ENCODE measurements around the gene PIP5K1A.
A peak's percentile ranks its signal among the peaks of the same experiment; 100 is the strongest.

The PIP5K1A gene

GRCh38 chr1:151282883-151283725 is 84.8 kb downstream of the PIP5K1A start:
- DNase-seq: peak; percentile 35
- in situ Hi-C loops (cut with MboI; ENCODE audit: low pct_unique_long_range_greater_than_20kb, low sequenced_read_pairs): no loop called here

DNA sequence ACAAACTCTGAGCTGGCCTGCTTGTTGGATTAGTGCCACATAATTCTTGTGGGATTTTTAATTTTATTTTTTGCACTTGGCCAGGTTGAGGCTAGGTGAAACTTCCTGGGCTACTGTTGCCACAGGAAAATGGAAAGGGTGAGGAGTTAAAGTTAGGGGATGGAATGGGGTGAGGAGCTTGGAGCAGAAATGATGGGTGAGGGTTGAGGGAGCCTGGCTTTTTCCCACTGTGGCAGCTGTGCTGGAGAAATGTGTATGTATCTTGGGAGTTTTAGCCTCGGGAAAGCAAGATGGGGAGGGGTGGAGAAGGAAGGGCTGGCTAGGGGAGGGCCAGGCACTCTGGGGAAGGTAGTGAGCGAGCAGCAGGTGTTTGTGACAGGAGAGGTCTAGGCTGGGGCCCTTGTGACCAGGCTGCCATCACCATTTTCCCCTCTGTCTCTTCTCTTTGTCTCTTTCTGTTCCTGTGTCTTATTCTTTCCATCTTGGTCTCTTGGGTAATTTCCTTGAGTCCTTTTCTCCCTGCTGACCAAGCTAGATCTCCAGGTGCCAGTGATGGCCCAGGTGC is 85.7 kb downstream of the PIP5K1A start:
- DNase-seq: no peak
- in situ Hi-C loops (cut with MboI; ENCODE audit: low pct_unique_long_range_greater_than_20kb, low sequenced_read_pairs): no loop called here

DNA sequence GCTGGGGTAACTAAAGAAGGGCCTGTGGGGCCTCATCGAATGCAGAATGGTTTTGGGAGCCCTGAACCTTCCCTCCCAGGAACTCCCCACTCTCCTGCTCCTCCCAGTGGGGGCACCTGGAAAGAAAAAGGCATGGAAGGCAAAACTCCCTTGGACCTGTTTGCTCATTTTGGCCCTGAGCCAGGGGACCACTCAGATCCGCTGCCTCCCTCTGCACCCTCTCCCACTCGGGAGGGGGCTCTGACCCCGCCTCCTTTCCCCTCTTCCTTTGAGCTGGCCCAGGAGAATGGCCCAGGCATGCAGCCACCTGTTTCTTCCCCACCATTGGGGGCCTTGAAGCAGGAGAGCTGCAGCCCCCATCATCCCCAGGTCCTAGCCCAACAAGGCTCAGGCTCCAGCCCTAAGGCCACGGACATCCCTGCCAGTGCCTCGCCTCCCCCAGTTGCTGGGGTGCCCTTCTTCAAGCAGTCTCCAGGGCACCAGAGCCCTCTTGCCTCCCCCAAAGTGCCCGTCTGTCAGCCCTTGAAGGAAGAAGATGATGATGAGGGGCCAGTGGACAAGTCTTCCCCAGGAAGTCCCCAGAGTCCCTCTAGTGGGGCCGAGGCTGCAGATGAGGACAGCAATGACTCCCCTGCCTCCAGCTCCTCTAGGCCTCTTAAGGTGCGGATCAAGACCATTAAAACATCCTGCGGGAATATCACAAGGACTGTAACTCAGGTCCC is 88.4 kb downstream of the PIP5K1A start:
- in situ Hi-C loops (cut with MboI; ENCODE audit: low pct_unique_long_range_greater_than_20kb, low sequenced_read_pairs): no loop called here
- DNase-seq: no peak

DNA sequence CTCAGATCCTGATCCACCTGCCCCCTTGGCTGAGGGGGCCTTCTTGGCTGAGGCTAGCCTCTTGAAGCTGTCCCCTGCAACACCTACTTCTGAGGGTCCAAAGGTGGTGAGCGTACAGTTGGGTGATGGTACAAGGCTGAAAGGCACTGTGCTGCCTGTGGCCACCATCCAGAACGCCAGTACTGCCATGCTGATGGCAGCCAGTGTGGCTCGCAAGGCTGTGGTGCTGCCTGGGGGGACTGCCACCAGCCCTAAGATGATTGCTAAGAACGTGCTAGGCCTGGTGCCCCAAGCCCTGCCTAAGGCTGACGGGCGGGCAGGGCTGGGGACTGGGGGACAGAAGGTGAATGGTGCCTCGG is 89.0 kb downstream of the PIP5K1A start:
- in situ Hi-C loops (cut with MboI; ENCODE audit: low pct_unique_long_range_greater_than_20kb, low sequenced_read_pairs): no loop called here
- no peak for DNase-seq

DNA sequence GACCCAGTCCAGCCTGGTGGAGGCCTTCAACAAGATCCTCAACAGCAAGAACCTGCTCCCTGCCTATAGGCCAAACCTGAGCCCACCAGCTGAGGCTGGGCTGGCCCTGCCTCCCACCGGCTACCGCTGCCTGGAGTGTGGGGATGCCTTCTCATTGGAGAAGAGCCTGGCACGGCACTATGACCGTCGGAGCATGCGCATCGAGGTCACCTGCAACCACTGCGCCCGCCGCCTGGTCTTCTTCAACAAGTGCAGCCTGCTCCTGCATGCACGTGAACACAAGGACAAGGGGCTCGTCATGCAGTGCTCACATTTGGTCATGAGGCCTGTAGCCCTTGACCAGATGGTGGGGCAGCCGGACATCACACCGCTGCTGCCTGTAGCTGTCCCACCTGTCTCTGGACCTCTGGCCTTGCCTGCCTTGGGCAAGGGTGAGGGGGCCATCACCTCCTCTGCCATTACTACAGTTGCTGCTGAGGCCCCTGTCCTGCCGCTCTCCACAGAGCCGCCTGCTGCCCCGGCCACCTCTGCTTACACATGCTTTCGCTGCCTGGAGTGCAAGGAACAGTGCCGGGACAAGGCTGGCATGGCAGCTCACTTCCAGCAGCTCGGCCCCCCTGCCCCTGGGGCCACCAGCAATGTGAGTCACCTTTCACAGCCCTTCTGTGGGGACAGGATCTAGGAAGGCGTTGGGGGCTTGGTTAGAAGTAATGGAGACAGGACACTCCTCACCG is 89.6 kb downstream of the PIP5K1A start:
- no peak for DNase-seq
- in situ Hi-C loops (cut with MboI; ENCODE audit: low pct_unique_long_range_greater_than_20kb, low sequenced_read_pairs): no loop called here

DNA sequence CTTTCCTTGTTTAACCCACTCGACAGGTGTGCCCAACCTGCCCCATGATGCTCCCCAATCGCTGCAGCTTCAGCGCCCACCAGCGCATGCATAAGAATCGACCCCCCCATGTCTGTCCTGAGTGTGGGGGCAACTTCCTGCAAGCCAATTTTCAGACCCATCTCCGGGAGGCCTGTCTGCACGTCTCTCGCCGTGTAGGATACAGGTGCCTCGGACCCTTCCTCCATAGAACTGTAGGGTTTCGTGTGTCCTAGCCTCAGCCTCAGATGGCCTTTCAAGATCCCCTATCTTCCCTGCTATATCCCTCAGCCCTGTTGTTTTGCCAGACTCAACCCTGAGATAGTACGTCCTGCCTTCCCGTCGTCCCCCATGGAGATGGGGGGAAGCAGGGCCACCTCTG is 90.2 kb downstream of the PIP5K1A start:
- no peak for DNase-seq
- in situ Hi-C loops (cut with MboI; ENCODE audit: low pct_unique_long_range_greater_than_20kb, low sequenced_read_pairs): no loop called here

GRCh38 chr1:151289080-151289935 is 91.0 kb downstream of the PIP5K1A start:
- DNase-seq: no peak
- in situ Hi-C loops (cut with MboI; ENCODE audit: low pct_unique_long_range_greater_than_20kb, low sequenced_read_pairs): no loop called here

DNA sequence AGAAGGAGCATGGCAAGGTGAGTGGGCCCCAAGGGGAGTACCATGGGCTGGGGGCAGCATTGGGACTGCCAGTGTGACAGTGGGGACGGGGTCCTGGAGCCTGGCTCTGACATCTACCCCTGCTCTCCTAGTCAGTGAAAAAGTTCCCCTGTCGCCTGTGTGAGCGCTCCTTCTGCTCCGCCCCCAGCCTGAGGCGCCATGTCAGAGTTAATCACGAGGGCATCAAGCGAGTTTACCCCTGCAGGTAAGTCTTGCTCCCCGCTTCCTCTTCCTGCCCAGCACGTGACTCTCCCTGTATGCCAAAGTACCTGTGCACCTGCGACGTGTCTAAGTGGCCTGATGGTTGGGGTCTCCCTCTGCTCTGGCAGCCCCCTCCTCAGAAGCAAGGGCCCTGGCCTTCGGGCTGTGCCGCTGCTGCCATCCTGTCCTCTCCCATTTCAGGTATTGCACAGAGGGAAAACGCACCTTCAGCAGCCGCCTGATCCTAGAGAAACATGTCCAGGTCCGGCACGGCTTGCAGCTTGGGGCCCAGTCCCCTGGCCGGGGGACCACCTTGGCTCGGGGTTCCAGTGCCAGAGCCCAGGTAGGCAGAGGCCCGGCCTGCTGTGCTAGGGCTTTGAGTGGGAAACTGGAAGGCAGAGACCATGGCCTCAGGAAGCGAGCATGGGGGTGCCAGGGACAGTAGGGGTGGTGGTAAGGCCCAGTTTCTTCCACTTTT is 91.8 kb downstream of the PIP5K1A start:
- no peak for DNase-seq
- in situ Hi-C loops (cut with MboI; ENCODE audit: low pct_unique_long_range_greater_than_20kb, low sequenced_read_pairs): no loop called here

GRCh38 chr1:151290709-151291303 is 92.5 kb downstream of the PIP5K1A start:
- DNase-seq: no peak

DNA sequence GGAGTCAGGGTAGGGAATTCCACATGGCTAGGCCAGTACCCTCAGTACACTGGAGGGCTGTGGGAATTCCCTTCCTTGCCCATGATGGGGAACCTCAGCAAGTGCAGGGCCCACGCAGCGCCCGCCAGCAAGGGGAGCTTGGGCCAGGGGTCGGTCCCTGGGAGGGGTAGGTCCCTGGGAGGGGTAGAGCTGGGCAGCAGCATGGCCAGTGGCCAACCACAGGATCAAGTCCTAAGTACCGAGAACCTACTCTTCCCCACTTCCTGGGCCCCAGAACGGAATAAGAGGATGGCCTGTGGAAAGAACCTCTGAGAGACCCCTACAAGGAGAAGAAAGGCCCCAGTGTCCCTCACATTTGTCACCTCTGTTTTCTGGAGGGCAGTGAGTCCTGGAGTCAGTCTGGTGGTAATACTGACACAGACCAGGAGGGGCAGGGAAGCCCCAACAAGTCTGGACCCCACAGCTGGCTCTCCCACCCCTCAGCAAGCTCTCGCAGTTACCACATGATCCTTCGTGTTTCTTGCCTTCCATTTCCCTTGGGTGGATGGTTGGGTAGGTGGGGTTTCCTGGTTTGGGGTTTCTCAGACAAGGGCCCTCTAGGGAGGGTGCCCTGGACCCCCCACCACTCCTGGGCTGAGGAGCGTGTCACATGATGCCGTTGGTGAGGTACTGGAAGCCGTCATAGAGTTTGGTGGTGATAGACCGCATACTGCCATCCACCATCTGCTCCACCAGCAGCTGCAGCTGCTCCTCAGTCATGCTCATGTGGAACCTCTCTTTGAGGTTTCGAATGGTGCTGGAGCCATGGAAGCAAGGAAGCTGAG is 94.1 kb downstream of the PIP5K1A start:
- in situ Hi-C loops (cut with MboI; ENCODE audit: low pct_unique_long_range_greater_than_20kb, low sequenced_read_pairs): no loop called here
- DNase-seq: no peak

More at GRCh38 chr1:151290709-151291303, 92.5 kb downstream of the PIP5K1A start:
- in situ Hi-C loops (cut with MboI; ENCODE audit: low pct_unique_long_range_greater_than_20kb, low sequenced_read_pairs): no loop called here

DNA sequence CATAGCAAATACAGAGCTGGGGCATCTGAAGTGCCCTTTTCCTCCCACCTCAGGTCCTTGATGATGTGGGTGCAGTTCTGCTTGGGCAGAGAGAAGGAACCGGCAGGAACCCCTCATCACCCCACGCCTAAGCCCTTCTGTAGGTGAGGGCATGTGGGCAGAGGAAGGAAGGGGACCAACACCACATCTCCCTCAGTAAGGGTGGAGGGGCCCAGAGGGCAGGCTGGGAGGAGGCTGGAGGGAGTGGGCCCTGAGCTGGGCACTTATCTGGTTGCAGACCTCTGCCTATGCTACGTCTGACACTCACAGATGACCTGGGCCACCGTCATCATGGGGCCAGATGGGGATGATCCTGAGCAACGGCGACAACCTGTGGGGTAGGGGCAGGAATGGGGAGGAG is 94.7 kb downstream of the PIP5K1A start:
- DNase-seq: no peak
- in situ Hi-C loops (cut with MboI; ENCODE audit: low pct_unique_long_range_greater_than_20kb, low sequenced_read_pairs): no loop called here

DNA sequence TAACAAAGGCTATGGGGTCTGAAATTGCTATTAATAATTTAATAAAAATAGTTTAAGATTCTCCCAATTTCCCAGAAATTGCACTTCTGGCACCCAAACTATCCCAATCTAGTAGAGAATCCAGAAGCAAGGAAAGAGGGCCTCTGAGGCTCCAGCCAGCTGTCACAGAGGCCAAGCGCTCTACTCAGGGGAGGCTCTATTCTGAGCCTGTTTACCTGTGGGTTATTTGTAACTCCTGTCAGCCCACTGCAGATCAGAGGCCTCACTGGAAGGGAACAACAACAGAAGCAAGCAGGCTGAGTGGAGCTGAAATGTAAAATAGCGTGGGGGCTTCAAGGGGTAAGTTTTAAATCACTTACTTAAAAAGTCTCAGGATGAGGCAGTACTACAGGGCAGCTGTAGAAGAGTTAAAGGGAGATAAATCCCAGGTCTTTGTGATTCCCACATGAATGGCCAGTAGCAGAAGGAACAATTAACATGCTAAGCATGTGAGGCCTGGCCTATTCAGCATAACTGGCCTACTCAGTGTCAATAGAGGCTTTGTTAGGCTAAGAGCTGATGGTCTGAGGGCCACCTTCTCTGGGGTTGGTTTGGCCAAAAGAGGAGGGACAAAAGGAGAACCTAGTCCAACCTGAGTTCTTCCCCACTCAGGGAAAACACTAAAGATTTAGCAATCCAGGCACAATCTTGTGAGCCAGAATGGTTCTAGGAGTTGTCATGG is 96.5 kb downstream of the PIP5K1A start:
- in situ Hi-C loops (cut with MboI; ENCODE audit: low pct_unique_long_range_greater_than_20kb, low sequenced_read_pairs): no loop called here
- DNase-seq: no peak
